ENCODE data around the gene NOP53. TPM values are rescaled to one million over a fixed set of nuclear protein-coding genes. Genes with fewer than 3 reads are reported as not detected.
A peak's percentile ranks its signal among the peaks of the same experiment; 100 is the strongest.

The NOP53 gene
- total and polyA plus RNA-seq, 2 of the 13 experiments (the other 11 are each of a cell fraction or from before 2014, with no cell fraction given) = 53.9 to 141 TPM

DNA sequence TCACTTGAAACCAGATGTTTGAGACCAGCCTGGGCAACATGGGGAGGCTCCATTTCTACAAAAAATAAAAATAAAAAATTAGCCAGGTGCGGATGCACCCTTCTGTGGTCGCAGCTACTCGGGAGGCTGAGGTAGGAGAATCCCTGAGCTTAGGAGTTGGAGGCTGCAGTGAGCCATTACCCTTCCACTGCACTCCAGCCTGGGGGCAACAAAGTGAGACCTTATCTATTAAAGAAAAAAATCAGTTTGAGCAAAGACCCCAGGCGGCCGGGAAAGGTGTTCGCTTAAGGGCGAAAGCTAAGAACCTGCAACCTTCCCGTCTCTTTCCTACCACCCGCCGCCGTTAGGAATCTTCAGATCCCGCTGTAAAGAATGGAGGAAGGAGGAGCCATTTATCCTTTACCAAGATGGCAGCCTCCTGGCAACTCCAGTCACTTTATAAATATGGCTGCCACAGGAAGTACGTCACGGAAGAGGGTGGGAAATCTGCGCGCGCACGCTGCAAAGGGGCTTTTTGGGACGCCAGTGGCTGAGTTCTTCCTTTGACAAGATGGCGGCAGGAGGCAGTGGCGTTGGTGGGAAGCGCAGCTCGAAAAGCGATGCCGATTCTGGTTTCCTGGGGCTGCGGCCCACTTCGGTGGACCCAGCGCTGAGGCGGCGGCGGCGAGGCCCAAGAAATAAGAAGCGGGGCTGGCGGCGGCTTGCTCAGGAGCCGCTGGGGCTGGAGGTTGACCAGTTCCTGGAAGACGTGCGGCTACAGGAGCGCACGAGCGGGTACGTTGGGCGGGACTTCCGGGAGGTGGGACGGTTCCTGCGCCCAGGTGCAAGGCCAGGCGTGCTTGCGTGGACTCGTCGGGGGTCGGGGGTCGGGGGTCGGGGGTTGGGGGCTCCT lies at the start of gene NOP53 (continued):
- TF ChIP-seq ZNF136 (CRISPR knock-in tag; IDR thresholded peaks at IDR 0.05; ENCODE audit: low read depth) = peak; percentile 50; the same call in 1 of the 2 replicates
- TF ChIP-seq HOXA9 (CRISPR knock-in tag; IDR thresholded peaks at IDR 0.05; ENCODE audit: borderline replicate concordance) = no peak
- no peak for TF ChIP-seq ZNF367 (CRISPR knock-in tag; IDR thresholded peaks at IDR 0.05; ENCODE audit: borderline replicate concordance)
- TF ChIP-seq, protein P1, sequence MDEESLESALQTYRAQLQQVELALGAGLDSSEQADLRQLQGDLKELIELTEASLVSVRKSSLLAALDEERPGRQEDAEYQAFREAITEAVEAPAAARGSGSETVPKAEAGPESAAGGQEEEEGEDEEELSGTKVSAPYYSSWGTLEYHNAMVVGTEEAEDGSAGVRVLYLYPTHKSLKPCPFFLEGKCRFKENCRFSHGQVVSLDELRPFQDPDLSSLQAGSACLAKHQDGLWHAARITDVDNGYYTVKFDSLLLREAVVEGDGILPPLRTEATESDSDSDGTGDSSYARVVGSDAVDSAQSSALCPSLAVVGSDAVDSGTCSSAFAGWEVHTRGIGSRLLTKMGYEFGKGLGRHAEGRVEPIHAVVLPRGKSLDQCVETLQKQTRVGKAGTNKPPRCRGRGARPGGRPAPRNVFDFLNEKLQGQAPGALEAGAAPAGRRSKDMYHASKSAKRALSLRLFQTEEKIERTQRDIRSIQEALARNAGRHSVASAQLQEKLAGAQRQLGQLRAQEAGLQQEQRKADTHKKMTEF (CRISPR knock-in tag; IDR thresholded peaks at IDR 0.05) = peak; percentile 63; the same call in 1 of the 2 replicates
- peak; percentile 93 for TF ChIP-seq POGZ (CRISPR knock-in tag; IDR thresholded peaks at IDR 0.05)
- 0 out of 2 replicates have a peak, but pooled peaks have one; percentile 46 for TF ChIP-seq ZNF124 (CRISPR knock-in tag; IDR thresholded peaks at IDR 0.05)
- TF ChIP-seq, protein P2, sequence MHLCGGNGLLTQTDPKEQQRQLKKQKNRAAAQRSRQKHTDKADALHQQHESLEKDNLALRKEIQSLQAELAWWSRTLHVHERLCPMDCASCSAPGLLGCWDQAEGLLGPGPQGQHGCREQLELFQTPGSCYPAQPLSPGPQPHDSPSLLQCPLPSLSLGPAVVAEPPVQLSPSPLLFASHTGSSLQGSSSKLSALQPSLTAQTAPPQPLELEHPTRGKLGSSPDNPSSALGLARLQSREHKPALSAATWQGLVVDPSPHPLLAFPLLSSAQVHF (CRISPR knock-in tag; IDR thresholded peaks at IDR 0.05) = no peak
- TF ChIP-seq NCOA2 (CRISPR knock-in tag; IDR thresholded peaks at IDR 0.05) = peak; percentile 27; the same call in 1 of the 2 replicates
- no peak for TF ChIP-seq CC2D1A (CRISPR knock-in tag; IDR thresholded peaks at IDR 0.05)
- TF ChIP-seq, protein P3, sequence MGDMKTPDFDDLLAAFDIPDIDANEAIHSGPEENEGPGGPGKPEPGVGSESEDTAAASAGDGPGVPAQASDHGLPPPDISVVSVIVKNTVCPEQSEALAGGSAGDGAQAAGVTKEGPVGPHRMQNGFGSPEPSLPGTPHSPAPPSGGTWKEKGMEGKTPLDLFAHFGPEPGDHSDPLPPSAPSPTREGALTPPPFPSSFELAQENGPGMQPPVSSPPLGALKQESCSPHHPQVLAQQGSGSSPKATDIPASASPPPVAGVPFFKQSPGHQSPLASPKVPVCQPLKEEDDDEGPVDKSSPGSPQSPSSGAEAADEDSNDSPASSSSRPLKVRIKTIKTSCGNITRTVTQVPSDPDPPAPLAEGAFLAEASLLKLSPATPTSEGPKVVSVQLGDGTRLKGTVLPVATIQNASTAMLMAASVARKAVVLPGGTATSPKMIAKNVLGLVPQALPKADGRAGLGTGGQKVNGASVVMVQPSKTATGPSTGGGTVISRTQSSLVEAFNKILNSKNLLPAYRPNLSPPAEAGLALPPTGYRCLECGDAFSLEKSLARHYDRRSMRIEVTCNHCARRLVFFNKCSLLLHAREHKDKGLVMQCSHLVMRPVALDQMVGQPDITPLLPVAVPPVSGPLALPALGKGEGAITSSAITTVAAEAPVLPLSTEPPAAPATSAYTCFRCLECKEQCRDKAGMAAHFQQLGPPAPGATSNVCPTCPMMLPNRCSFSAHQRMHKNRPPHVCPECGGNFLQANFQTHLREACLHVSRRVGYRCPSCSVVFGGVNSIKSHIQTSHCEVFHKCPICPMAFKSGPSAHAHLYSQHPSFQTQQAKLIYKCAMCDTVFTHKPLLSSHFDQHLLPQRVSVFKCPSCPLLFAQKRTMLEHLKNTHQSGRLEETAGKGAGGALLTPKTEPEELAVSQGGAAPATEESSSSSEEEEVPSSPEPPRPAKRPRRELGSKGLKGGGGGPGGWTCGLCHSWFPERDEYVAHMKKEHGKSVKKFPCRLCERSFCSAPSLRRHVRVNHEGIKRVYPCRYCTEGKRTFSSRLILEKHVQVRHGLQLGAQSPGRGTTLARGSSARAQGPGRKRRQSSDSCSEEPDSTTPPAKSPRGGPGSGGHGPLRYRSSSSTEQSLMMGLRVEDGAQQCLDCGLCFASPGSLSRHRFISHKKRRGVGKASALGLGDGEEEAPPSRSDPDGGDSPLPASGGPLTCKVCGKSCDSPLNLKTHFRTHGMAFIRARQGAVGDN (CRISPR knock-in tag; IDR thresholded peaks at IDR 0.05) = peak; percentile 81
- TF ChIP-seq, protein P4, sequence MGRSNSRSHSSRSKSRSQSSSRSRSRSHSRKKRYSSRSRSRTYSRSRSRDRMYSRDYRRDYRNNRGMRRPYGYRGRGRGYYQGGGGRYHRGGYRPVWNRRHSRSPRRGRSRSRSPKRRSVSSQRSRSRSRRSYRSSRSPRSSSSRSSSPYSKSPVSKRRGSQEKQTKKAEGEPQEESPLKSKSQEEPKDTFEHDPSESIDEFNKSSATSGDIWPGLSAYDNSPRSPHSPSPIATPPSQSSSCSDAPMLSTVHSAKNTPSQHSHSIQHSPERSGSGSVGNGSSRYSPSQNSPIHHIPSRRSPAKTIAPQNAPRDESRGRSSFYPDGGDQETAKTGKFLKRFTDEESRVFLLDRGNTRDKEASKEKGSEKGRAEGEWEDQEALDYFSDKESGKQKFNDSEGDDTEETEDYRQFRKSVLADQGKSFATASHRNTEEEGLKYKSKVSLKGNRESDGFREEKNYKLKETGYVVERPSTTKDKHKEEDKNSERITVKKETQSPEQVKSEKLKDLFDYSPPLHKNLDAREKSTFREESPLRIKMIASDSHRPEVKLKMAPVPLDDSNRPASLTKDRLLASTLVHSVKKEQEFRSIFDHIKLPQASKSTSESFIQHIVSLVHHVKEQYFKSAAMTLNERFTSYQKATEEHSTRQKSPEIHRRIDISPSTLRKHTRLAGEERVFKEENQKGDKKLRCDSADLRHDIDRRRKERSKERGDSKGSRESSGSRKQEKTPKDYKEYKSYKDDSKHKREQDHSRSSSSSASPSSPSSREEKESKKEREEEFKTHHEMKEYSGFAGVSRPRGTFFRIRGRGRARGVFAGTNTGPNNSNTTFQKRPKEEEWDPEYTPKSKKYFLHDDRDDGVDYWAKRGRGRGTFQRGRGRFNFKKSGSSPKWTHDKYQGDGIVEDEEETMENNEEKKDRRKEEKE (IDR thresholded peaks at IDR 0.05) = no peak
- no peak for TF ChIP-seq CENPT (CRISPR knock-in tag; IDR thresholded peaks at IDR 0.05; ENCODE audit: low read depth)
- TF ChIP-seq, protein P5, sequence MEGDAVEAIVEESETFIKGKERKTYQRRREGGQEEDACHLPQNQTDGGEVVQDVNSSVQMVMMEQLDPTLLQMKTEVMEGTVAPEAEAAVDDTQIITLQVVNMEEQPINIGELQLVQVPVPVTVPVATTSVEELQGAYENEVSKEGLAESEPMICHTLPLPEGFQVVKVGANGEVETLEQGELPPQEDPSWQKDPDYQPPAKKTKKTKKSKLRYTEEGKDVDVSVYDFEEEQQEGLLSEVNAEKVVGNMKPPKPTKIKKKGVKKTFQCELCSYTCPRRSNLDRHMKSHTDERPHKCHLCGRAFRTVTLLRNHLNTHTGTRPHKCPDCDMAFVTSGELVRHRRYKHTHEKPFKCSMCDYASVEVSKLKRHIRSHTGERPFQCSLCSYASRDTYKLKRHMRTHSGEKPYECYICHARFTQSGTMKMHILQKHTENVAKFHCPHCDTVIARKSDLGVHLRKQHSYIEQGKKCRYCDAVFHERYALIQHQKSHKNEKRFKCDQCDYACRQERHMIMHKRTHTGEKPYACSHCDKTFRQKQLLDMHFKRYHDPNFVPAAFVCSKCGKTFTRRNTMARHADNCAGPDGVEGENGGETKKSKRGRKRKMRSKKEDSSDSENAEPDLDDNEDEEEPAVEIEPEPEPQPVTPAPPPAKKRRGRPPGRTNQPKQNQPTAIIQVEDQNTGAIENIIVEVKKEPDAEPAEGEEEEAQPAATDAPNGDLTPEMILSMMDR (CRISPR knock-in tag; IDR thresholded peaks at IDR 0.05) = no peak
- peak; percentile 39; the same call in 1 of the 2 replicates for TF ChIP-seq NCOR1 (IDR thresholded peaks at IDR 0.05; ENCODE audit: borderline replicate concordance, low read length)
- TF ChIP-seq, protein P6, sequence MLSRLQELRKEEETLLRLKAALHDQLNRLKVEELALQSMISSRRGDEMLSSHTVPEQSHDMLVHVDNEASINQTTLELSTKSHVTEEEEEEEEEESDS (CRISPR knock-in tag; IDR thresholded peaks at IDR 0.05; ENCODE audit: borderline replicate concordance) = no peak
